Left ventricle myocardium inferior (tissue), 1 donor: ENCODE data around the gene PPP2R2C. TPM values are rescaled to one million over a fixed set of nuclear protein-coding genes. Genes with fewer than 3 reads are reported as not detected.

Source experiments
- DNase-seq: peaks from one replicate; pipeline ENCODE4 v3.0.0-alpha.2; 2020
- H3K27ac ChIP-seq: fragments of 200-600 bp; replicated peaks from 2 replicates; pipeline ENCODE4 v1.8.0; 2021
- H3K27me3 ChIP-seq: fragments of 200-600 bp; 2 replicates; pipeline ENCODE4 v1.8.0; 2021; ENCODE audit warnings: low read depth
- H3K36me3 ChIP-seq: fragments of 200-600 bp; 2 replicates; pipeline ENCODE4 v1.8.0; 2021
- H3K4me1 ChIP-seq: fragments of 200-600 bp; 2 replicates; pipeline ENCODE4 v1.8.0; 2021
- H3K4me3 ChIP-seq: fragments of 200-600 bp; 2 replicates; pipeline ENCODE4 v1.8.0; 2021; ENCODE audit warnings: mild to moderate bottlenecking, moderate library complexity
- H3K9me3 ChIP-seq: fragments of 200-600 bp; replicated peaks from 2 replicates; pipeline ENCODE4 v1.8.0; 2021
- intact Hi-C: fragments of 100-400 bp; cut with micrococcal nuclease; formaldehyde crosslinking; loops from one replicate; pipeline ENCODE4 v1.11.0; 2022
- total RNA-seq: library from RNA; stranded (reverse); fragmentation: NEBNext Ultra II Directional; extraction: Animal tissue kit (Norgen Biotek cat#: 25700); gene quantifications from one replicate; pipeline ENCODE4 v1.2.1, GENCODE V29; 2021
- TF ChIP-seq, protein P1 (sequence below): fragments of 200-600 bp; IDR thresholded peaks from 2 replicates; pipeline ENCODE4 v1.8.0; 2021; ENCODE audit warnings: antibody characterized with exemption, mild to moderate bottlenecking, borderline replicate concordance
- donor health status: DM: no; HTN: yes; CAD: no; lungs with severe emphysema.

PPP2R2C gene
- total RNA-seq, 1 donor from 2014 or later, result 9.7 TPM

DNA sequence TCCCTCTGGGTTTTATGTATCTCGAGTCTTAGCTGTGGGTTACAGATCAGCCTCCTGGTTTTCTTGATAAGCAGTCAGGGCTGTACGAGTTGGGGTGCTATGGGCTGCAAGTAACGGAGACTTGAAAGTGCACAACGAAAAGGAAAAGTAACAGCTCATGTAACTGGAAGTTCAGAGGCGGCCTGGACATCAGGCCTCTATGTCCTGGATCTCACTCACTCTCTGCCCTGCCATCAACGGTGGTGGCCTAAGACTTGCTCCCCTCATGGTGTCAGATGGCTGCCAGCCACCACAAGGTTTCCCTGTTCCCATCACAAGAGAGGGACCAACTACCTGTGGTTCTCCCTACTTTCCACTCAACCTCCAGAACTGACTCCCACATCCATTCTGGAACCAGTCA lies 4.8 kb downstream of the PPP2R2C start:
- no peak overlapping the region for H3K27ac ChIP-seq

DNA sequence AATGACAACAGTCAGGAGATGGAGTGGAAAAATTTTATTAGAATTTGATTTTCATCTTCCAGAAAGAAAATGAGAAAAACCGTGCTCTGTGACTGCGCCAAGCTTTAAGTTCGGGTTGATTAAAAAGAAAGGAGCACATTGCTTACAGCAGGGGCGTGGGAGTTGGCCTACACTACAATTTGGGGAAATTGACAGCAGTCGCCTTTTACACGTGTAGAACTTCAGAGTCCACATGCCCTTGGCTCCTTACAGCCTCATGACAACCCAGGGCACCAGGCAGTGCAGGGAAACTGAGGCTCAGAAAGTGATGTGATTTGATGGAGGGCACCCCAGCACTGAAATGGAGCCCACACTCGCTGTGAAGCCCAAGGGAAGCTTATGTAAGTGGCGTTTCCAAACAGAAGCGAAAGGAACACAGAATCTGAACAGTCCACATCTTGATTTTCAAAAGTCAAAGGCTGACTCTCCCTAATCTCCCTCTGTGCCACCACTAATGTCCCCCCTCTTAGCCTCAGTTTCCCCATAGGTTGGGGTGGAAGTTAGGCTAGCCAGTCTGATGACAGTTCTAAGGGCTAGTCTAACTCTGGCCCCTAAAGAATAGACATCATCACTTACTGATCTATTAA lies 5.5 kb downstream of the PPP2R2C start:
- intact Hi-C loops, result no loop called here
- Histone ChIP-seq H3K9me3 (no peaks in the 10 kb centered on the region), H3K27me3 (peaks cover 72% of the 10 kb centered on the region), H3K27ac (no peak overlapping the region), H3K4me3 (no peak overlapping the region), H3K36me3 (no peaks in the 10 kb centered on the region), H3K4me1 (peaks cover 18% of the 10 kb centered on the region)
- no peak for DNase-seq
- TF ChIP-seq, protein P1, sequence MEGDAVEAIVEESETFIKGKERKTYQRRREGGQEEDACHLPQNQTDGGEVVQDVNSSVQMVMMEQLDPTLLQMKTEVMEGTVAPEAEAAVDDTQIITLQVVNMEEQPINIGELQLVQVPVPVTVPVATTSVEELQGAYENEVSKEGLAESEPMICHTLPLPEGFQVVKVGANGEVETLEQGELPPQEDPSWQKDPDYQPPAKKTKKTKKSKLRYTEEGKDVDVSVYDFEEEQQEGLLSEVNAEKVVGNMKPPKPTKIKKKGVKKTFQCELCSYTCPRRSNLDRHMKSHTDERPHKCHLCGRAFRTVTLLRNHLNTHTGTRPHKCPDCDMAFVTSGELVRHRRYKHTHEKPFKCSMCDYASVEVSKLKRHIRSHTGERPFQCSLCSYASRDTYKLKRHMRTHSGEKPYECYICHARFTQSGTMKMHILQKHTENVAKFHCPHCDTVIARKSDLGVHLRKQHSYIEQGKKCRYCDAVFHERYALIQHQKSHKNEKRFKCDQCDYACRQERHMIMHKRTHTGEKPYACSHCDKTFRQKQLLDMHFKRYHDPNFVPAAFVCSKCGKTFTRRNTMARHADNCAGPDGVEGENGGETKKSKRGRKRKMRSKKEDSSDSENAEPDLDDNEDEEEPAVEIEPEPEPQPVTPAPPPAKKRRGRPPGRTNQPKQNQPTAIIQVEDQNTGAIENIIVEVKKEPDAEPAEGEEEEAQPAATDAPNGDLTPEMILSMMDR, result no peak

More for the DNA sequence above, 4.8 kb downstream of the PPP2R2C start:
- no peak for DNase-seq
- no peaks in the 10 kb centered on the region for H3K36me3 ChIP-seq
- peaks cover 69% of the 10 kb centered on the region for H3K27me3 ChIP-seq
- no peaks in the 10 kb centered on the region for H3K9me3 ChIP-seq
- TF ChIP-seq, protein P1, result no peak
- intact Hi-C loops, result no loop called here
- H3K4me1 ChIP-seq, result peaks cover 19% of the 10 kb centered on the region
- H3K4me3 ChIP-seq, result no peak overlapping the region

DNA sequence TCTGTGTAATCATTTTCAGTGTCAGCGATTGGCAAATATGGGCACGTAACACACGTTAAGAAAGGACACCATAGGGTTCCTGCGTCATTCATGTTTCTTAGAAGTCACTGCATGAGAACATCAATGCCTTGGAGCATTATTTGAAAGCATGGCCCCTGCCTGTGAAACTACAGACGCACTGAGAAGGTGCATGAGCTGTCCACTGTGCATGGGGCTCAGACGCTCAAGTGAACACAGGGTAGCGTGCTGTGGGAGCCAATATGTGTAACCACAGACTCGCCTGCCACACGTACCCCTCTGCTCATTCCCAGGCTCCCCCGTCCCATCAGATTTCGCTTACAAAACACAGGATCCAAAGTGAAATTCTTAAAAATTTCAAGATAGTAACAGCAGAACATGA lies 6.5 kb downstream of the PPP2R2C start:
- H3K27me3 ChIP-seq, result peaks cover 72% of the 10 kb centered on the region
- no peak overlapping the region for H3K27ac ChIP-seq
- TF ChIP-seq, protein P1, result no peak
- no peaks in the 10 kb centered on the region for H3K9me3 ChIP-seq
- peaks cover 9% of the 10 kb centered on the region for H3K4me1 ChIP-seq
- intact Hi-C loops, result no loop called here
- H3K36me3 ChIP-seq, result no peaks in the 10 kb centered on the region
- DNase-seq, result no peak
- no peak overlapping the region for H3K4me3 ChIP-seq

DNA sequence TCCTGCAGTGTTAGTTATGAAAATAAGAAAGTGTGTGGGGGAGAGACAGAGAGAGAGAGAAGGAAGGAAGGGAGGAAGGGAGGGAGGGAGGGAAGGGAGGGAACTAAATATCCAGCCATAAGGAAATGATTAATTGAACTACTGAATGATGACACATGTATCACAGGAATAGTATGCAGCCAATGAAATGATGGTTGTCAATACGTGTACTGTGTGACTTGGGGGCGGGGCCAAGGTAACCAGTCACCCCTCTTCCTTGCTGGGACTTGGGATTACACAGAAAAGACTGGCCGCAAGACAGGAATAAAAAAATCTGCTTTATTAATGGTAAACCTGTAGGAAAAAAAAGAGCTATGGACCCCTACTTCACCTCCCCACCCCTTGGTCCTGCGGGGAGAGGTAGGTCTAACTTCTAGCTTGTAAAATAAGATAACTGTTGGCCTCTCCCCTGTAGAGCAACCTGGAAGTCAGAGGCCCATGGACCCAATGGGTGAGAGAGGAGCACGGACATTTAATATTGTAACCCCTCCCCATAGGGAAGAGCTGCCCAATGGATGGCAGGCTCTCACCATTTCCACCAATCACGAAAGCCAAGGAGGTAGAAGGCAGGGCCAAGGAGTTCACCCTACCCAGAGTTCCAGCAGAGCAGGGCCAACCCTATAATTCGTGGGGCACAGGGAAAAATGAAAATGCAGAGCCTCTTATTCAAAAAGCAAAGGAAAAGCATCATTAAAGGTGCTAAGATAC lies 7.4 kb downstream of the PPP2R2C start:
- Histone ChIP-seq H3K9me3 (no peaks in the 10 kb centered on the region), H3K27ac (no peak overlapping the region), H3K36me3 (no peaks in the 10 kb centered on the region), H3K4me1 (peaks cover 2% of the 10 kb centered on the region), H3K4me3 (no peak overlapping the region), H3K27me3 (peaks cover 68% of the 10 kb centered on the region)
- intact Hi-C loops, result no loop called here
- DNase-seq, result no peak
- TF ChIP-seq, protein P1, result no peak

DNA sequence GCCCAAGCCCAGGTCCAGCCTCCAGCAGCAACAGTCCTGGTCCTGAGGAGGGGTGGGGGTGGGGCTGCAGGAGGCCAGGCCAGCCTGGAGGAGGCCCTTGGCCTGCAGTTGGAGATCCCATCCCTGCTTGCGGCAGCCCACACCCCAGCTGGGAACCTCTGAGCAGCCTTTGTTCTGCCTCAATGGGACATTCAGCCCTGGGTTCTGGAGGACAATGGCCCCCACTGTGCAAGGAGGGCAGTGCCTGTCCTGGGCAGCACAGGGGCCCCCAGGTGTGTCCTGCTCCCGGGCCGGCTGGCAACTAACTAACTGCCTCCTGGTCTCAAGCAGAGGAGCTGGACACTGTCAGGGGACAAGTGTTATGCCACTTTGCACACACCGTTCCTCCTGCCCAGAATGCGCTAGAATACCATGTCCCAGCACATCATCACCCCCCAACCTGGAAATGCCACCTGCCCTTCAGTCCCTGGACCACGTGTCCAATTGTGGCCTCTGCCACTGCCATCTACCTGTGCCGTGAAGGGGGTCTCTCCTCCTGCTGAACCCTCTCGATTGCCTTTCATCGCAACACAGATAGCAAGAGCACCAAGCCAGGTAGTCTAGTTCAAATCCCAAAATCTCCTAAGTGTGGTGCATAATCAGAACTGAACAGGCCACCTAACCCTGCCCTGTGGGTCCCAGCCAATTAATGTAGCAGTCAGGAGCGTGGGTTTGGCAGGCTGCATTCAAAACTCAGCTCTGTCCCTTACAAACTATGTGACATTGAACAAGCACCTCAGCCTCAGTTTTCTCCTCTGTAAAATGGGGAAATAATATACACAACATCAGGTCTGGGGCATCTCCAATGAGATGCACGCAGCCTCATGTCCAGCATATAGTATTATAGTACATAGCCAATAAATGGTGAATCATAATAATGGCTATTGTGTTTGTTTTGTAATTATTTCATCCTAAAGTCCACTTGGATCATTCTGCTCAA lies 8.8 kb downstream of the PPP2R2C start:
- peaks cover 68% of the 10 kb centered on the region for H3K27me3 ChIP-seq
- DNase-seq, result no peak

More for the DNA sequence above, 8.8 kb downstream of the PPP2R2C start:
- H3K36me3 ChIP-seq, result no peaks in the 10 kb centered on the region
- TF ChIP-seq, protein P1, result no peak
- intact Hi-C loops, result no loop called here
- H3K4me1 ChIP-seq, result no peaks in the 10 kb centered on the region
- no peak overlapping the region for H3K27ac ChIP-seq
- H3K9me3 ChIP-seq, result no peaks in the 10 kb centered on the region
- no peak overlapping the region for H3K4me3 ChIP-seq
